Endothelial cell of umbilical vein (primary cell): Measurements from ENCODE around the gene GGA3.

Experiments used
- CTCF ChIP-seq, 2 donors: IDR thresholded peaks; 1 replicate in 1 of 2; 2 replicates in 1 of 2; pipeline ENCODE4 v1.5.1; 2011; ENCODE audit warnings: low read length in 2 of 2, mild to moderate bottlenecking in 2 of 2, moderate library complexity in 2 of 2, control low read depth in 1 of 2, inconsistent platforms in 1 of 2, low read depth in 1 of 2; ENCODE audit not compliant: insufficient read depth in 1 of 2; ENCODE audit errors: extremely low read depth in 1 of 2
- EZH2 ChIP-seq: IDR thresholded peaks from 2 replicates; pipeline ENCODE4 v1.6.1; 2012; ENCODE audit warnings: borderline replicate concordance, low read depth, mild to moderate bottlenecking, moderate library complexity, low read length, inconsistent platforms; ENCODE audit not compliant: severe bottlenecking
- FOS ChIP-seq: IDR thresholded peaks from 2 replicates; pipeline ENCODE4 v1.6.1; 2011; ENCODE audit warnings: mild to moderate bottlenecking, low read length, moderate library complexity, borderline replicate concordance; ENCODE audit not compliant: insufficient read depth
- MAX ChIP-seq: IDR thresholded peaks from 2 replicates; pipeline ENCODE4 v1.6.1; 2011; ENCODE audit not compliant: insufficient read depth, insufficient read length
- MYC ChIP-seq: IDR thresholded peaks from one replicate; pipeline ENCODE4 v1.6.1; 2011; ENCODE audit warnings: mild to moderate bottlenecking, low read depth, low read length
- POLR2A ChIP-seq: IDR thresholded peaks from 2 replicates; pipeline ENCODE4 v1.6.1; 2012; ENCODE audit warnings: low read depth, mild to moderate bottlenecking, control low read depth, low read length
- POLR2AphosphoS5 ChIP-seq: IDR thresholded peaks from 2 replicates; pipeline ENCODE4 v1.6.1; 2012; ENCODE audit warnings: low read depth, mild to moderate bottlenecking, control low read depth, low read length, moderate library complexity; ENCODE audit not compliant: insufficient read depth

- TF ChIP-seq CTCF (IDR thresholded peaks at IDR 0.05; ENCODE audit: extremely low read depth in 1 of 2, insufficient read depth in 1 of 2, low read depth in 1 of 2, low read length in 2 of 2), result no peak
- TF ChIP-seq FOS, result no peak
- TF ChIP-seq POLR2AphosphoS5, result no peak
- no peak for TF ChIP-seq EZH2
- TF ChIP-seq POLR2A, result no peak
- TF ChIP-seq MAX, result no peak
- TF ChIP-seq MYC, result no peak
Measured at GRCh38 chr17:75241143-75241430, 20.3 kb downstream of the GGA3 start.
